ENCODE measurements around the gene HERC2. TPM values are rescaled to one million over a fixed set of nuclear protein-coding genes. Genes with fewer than 3 reads are reported as not detected.

HERC2 gene
- total and polyA plus RNA-seq, 2 donors (not counting 3 experiments of a cell fraction or from before 2014, with no cell fraction given): 46.1 to 83.9 TPM

- Histone ChIP-seq H3K4me3 (replicated peaks in 1 of 3; ENCODE audit: insufficient read depth in 1 of 3, low read depth in 1 of 3, low read length in 3 of 3) (no peak overlapping the region), H3K27me3 (ENCODE audit: control insufficient read depth in 2 of 2, insufficient read depth in 2 of 2, low read length in 2 of 2) (no peaks in the 10 kb centered on the region), H3K79me2 (ENCODE audit: control insufficient read depth, insufficient read depth, low read length) (no peaks in the 10 kb centered on the region), H3K27ac (ENCODE audit: insufficient read depth, low read depth, low read length) (no peak overlapping the region), H3K36me3 (ENCODE audit: control insufficient read depth in 2 of 2, extremely low read depth in 1 of 2, insufficient read depth in 2 of 2, low read length in 2 of 2) (peaks cover 8 to 16% of the 10 kb centered on the region in 2 experiments), H3K4me1 (ENCODE audit: control insufficient read depth, extremely low read depth, insufficient read depth, low read length) (no peaks in the 10 kb centered on the region), H2AFZ (ENCODE audit: low read depth, low read length) (no peak overlapping the region), H3K9ac (replicated peaks; ENCODE audit: extremely low read depth, insufficient read depth, low read length) (no peak overlapping the region), H3K9me1 (replicated peaks; ENCODE audit: control insufficient read depth, extremely low read depth, insufficient read depth, low read length) (no peaks in the 10 kb centered on the region), H3K4me2 (ENCODE audit: insufficient read depth, low read length) (no peak overlapping the region), H4K20me1 (replicated peaks; ENCODE audit: control insufficient read depth, extremely low read depth, insufficient read depth, low read length) (no peaks in the 10 kb centered on the region), H3K9me3 (replicated peaks; ENCODE audit: control insufficient read depth, insufficient read depth, low read length) (no peaks in the 10 kb centered on the region)
- DNase-seq (ENCODE audit: low read depth, low spot score) (no peak), FAIRE-seq (no peak)
- CTCF ChIA-PET: no interaction called here
- no TSS peak for BruUV-seq (replicated peaks)
- intact Hi-C loops (cut with micrococcal nuclease) (no loop called here), dilution Hi-C loops (cut with MboI; ENCODE audit: extremely low pct_ligation_motif_present, low sequenced_read_pairs) (no loop called here)
- POLR2A ChIA-PET: no interaction called here
- TF ChIP-seq GATA2 (IDR thresholded peaks at IDR 0.05; ENCODE audit: insufficient read depth, insufficient read length, low read depth, low read length) (no peak), MYC (IDR thresholded peaks at IDR 0.05; ENCODE audit: low read depth, low read length) (no peak), EZH2 (IDR thresholded peaks at IDR 0.05; ENCODE audit: borderline replicate concordance, low read depth, low read length, severe bottlenecking) (no peak), POLR2A (IDR thresholded peaks at IDR 0.05; ENCODE audit: low read depth, low read length) (no peak), JUN (IDR thresholded peaks at IDR 0.05; ENCODE audit: borderline replicate concordance, insufficient read depth, insufficient read length, low read depth) (no peak), FOS (IDR thresholded peaks at IDR 0.05; ENCODE audit: borderline replicate concordance, insufficient read depth, low read length) (no peak), POLR2AphosphoS5 (IDR thresholded peaks at IDR 0.05; ENCODE audit: insufficient read depth, low read depth, low read length) (no peak)
- TF ChIP-seq, protein P1, sequence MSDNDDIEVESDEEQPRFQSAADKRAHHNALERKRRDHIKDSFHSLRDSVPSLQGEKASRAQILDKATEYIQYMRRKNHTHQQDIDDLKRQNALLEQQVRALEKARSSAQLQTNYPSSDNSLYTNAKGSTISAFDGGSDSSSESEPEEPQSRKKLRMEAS (IDR thresholded peaks at IDR 0.05; ENCODE audit: insufficient read depth, insufficient read length): no peak
- TF ChIP-seq, protein P2, sequence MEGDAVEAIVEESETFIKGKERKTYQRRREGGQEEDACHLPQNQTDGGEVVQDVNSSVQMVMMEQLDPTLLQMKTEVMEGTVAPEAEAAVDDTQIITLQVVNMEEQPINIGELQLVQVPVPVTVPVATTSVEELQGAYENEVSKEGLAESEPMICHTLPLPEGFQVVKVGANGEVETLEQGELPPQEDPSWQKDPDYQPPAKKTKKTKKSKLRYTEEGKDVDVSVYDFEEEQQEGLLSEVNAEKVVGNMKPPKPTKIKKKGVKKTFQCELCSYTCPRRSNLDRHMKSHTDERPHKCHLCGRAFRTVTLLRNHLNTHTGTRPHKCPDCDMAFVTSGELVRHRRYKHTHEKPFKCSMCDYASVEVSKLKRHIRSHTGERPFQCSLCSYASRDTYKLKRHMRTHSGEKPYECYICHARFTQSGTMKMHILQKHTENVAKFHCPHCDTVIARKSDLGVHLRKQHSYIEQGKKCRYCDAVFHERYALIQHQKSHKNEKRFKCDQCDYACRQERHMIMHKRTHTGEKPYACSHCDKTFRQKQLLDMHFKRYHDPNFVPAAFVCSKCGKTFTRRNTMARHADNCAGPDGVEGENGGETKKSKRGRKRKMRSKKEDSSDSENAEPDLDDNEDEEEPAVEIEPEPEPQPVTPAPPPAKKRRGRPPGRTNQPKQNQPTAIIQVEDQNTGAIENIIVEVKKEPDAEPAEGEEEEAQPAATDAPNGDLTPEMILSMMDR (IDR thresholded peaks at IDR 0.05; ENCODE audit: extremely low read depth in 1 of 2, insufficient read depth in 1 of 2, low read depth in 1 of 2, low read length in 2 of 2): no peak
Measured at GRCh38 chr15:28191832-28192231, 130.1 kb downstream of the HERC2 start.
